22Rv1 (cell line): ENCODE data around the gene MRPL50.

Experiments used
- H3K27ac ChIP-seq: fragments of 450-650 bp; 2 replicates; pipeline ENCODE4 v1.5.1; 2017
- CTCF ChIP-seq: fragments of 450-650 bp; IDR thresholded peaks from 2 replicates; pipeline ENCODE4 v1.5.1; 2017; ENCODE audit warnings: mild to moderate bottlenecking
- ZFX ChIP-seq: fragments of 450-650 bp; IDR thresholded peaks from 2 replicates; pipeline ENCODE4 v1.6.1; 2017; ENCODE audit warnings: antibody characterized with exemption, borderline replicate concordance

MRPL50 gene

DNA sequence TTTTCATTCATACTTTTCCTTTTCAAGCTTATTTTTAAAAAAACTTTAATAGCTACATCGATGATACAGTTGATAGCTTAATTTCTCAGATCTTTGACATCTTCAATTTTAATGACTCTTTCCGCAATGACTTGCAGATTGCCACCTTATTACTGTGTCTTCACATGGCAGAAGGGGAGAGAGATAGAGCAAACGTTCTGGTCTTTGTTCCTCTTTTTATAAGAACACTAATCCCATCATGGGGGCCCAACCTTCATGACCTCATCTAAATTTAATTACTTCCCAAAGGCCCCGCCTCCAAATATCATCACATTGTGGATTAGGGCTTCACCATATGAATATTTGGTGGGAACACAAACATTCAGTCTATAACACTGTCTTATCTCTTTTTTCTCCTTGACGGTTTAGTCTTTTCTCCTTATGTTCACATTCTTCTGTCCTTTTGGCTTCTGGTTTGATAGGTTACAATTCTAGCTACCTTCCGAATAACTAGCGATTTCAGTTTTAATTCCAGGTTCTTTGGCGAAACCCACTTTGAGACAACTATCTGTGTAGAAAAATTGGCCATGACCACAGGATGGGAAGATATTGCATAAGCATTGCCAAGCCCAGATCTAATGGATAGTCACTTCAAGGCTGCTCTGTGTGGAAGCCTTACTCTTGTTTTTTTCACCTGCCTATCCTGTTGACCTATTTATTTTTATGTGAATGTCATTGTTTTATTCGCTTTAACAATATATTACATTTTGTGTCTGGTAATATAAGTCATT lies 5.3 kb upstream of the MRPL50 start:
- no peak for TF ChIP-seq ZFX
- no peak for TF ChIP-seq CTCF
- H3K27ac ChIP-seq: no peak overlapping the region

- no peak for TF ChIP-seq ZFX
These were observed 1.7 kb upstream of the MRPL50 start for GRCh38 chr9:101400120-101400519.

GRCh38 chr9:101399643-101399970 lies 1.2 kb upstream of the MRPL50 start:
- no peak overlapping the region for H3K27ac ChIP-seq
- TF ChIP-seq CTCF (no peak), ZFX (no peak)

More at GRCh38 chr9:101400120-101400519, 1.7 kb upstream of the MRPL50 start:
- H3K27ac ChIP-seq: no peak overlapping the region

DNA sequence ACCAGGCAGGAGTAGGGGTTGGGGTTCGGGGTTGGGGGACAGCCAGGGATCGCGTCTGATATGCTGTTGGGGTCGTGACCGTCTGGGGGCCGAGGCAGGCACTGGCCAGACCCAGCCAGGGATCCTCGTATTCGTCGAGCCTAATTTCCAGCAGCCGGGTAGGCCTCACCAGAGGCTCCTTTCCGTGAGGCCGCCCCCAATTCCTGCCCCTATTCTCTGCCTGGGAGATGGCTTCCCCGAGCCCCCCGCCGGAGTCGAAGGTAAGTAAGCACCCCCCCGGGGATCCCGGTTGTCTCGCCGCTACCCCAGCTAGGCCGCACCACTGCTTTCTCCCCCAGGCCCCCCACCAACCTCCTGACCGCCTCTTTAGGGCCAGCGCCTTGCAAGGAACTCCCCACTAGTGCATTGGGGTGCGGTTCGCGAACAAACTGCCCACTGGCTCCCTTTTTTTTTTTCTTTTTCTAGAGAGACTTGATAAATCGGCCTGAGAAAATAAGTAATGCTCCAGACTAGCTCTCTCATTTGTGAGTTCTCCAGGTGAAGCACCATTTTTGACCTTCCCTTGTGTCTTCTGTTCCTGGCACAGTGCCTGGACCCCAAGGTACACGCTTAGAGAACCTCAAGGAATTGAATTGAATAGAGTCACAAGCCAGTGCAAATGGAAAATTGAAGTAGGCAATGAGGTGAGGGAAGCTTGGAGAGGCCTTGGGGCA lies 668 bp upstream of the MRPL50 start:
- no peak for TF ChIP-seq CTCF
- peak overlapping the region; percentile 72 for H3K27ac ChIP-seq

GRCh38 chr9:101397746-101398067 lies 711 bp downstream of the MRPL50 start:
- peak overlapping the region; percentile 72 for H3K27ac ChIP-seq
- no peak for TF ChIP-seq CTCF
- TF ChIP-seq ZFX: no peak

DNA sequence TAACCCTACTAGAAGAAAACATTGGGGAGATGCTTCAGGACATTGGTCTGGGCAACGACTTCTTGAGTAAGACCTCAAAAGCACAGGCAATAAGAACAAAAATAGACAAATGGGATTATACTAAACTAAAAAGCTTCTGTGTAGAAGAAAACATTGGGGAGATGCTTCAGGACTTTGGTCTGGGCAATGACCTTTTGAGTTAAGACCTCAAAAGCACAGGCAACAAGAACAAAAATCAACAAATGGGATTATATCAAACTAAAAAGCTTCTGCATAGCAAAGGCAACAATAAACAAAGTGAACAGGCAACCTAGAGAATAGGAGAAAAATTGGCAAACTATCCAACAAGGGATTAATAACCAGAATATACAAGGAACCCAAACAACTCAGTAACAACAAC lies 3.7 kb downstream of the MRPL50 start:
- H3K27ac ChIP-seq: no peak overlapping the region
- TF ChIP-seq ZFX (no peak), CTCF (no peak)

DNA sequence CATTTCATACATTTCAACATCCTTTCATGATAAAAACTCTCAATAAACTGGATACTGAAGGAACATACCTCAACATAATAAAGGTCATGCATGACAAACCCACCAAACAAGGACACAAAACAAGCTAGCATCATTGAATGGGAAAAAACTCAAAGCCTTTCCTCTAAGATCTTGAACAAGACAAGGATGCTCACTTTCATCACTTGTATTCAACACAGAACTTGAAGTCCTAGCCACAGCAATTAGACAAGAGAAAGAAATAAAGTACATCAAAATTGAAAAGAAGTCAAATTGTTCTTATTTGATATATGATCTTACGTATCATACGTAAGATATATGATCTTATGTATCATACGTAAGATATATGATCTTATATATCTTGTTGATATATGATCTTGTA lies 5.3 kb downstream of the MRPL50 start:
- TF ChIP-seq CTCF: no peak
- TF ChIP-seq ZFX: no peak
- no peak overlapping the region for H3K27ac ChIP-seq
